SHP77 (cell line): ENCODE results near the gene MACC1.

ENCODE experiments used
- DNase-seq, 2 experiments: peaks; one replicate each; lab custom pipeline; 2025; lab: John Stamatoyannopoulos, UW

Gene MACC1

GRCh38 chr7:20217193-20217948, at the start of gene MACC1:
TSS of gene MACC1 (minus strand) at chr7:20217384. CDS start at chr7:20161862, 55,522 bp downstream.
- DNase-seq: no peak

- no peak for DNase-seq
These were observed 47.4 kb upstream of the MACC1 start for GRCh38 chr7:20264623-20265022.

GRCh38 chr7:20260223-20260622, 43.0 kb upstream of the MACC1 start:
- DNase-seq: no peak

GRCh38 chr7:20257212-20257611, 40.0 kb upstream of the MACC1 start:
- no peak for DNase-seq

- no peak for DNase-seq
These were observed 32.7 kb upstream of the MACC1 start for GRCh38 chr7:20249920-20250319.

- no peak for DNase-seq
These were observed 32.2 kb upstream of the MACC1 start for GRCh38 chr7:20249376-20249775.

GRCh38 chr7:20246236-20246635, 29.1 kb upstream of the MACC1 start:
- no peak for DNase-seq

GRCh38 chr7:20244334-20245120, 27.3 kb upstream of the MACC1 start:
- no peak for DNase-seq

- no peak for DNase-seq
These were observed 24.7 kb upstream of the MACC1 start for GRCh38 chr7:20241911-20242261.

- DNase-seq: no peak
These were observed 24.2 kb upstream of the MACC1 start for GRCh38 chr7:20241194-20241910.

- DNase-seq: no peak
These were observed 23.1 kb upstream of the MACC1 start for GRCh38 chr7:20240080-20240926.

- DNase-seq: no peak
These were observed 21.7 kb upstream of the MACC1 start for GRCh38 chr7:20238754-20239324.

GRCh38 chr7:20238194-20238753, 21.1 kb upstream of the MACC1 start:
- DNase-seq: no peak

GRCh38 chr7:20237464-20238193, 20.4 kb upstream of the MACC1 start:
- DNase-seq: no peak

- DNase-seq: no peak
These were observed 19.6 kb upstream of the MACC1 start for GRCh38 chr7:20236790-20237189.

GRCh38 chr7:20236043-20236442, 18.9 kb upstream of the MACC1 start:
- DNase-seq: no peak

- no peak for DNase-seq
These were observed 18.1 kb upstream of the MACC1 start for GRCh38 chr7:20235288-20235687.

GRCh38 chr7:20233362-20233761, 16.2 kb upstream of the MACC1 start:
- no peak for DNase-seq

GRCh38 chr7:20232848-20233247, 15.7 kb upstream of the MACC1 start:
- DNase-seq: no peak
